ENCODE data around the gene GPC1. TPM values are rescaled to one million over a fixed set of nuclear protein-coding genes. Genes with fewer than 3 reads are reported as not detected.

Gene GPC1
- total and polyA plus RNA-seq, 2 experiments from 2014 or later: 57.8 to 80.9 TPM

- no peak overlapping the region for H3K27ac ChIP-seq
- H3K27me3 ChIP-seq: peaks cover 22% of the 10 kb centered on the region
- no peaks in the 10 kb centered on the region for H3K9me3 ChIP-seq (ENCODE audit: low read depth)
- DNase-seq (ENCODE audit: low read depth in 1 of 2, low spot score in 1 of 2): no peak
- H3K4me3 ChIP-seq: no peak overlapping the region
- no peak for TF ChIP-seq CTCF (IDR thresholded peaks at IDR 0.05; ENCODE audit: low read depth, low read length)
- no peaks in the 10 kb centered on the region for H3K36me3 ChIP-seq
- H3K4me1 ChIP-seq (ENCODE audit: low read depth): peaks cover 24% of the 10 kb centered on the region
These were observed 15.2 kb downstream of the GPC1 start for GRCh38 chr2:240450532-240451107.

- Histone ChIP-seq H3K27ac (no peak overlapping the region), H3K4me3 (no peak overlapping the region), H3K27me3 (peaks cover 26% of the 10 kb centered on the region), H3K36me3 (no peaks in the 10 kb centered on the region), H3K4me1 (ENCODE audit: low read depth) (peaks cover 29% of the 10 kb centered on the region), H3K9me3 (ENCODE audit: low read depth) (no peaks in the 10 kb centered on the region)
- DNase-seq (ENCODE audit: low read depth in 1 of 2, low spot score in 1 of 2): no peak
- TF ChIP-seq CTCF (IDR thresholded peaks at IDR 0.05; ENCODE audit: low read depth, low read length): no peak
These were observed 15.7 kb downstream of the GPC1 start for GRCh38 chr2:240451108-240451611.

- no peak overlapping the region for H3K27ac ChIP-seq
- H3K9me3 ChIP-seq (ENCODE audit: low read depth): no peaks in the 10 kb centered on the region
- TF ChIP-seq CTCF (IDR thresholded peaks at IDR 0.05; ENCODE audit: low read depth, low read length): no peak
- H3K4me3 ChIP-seq: peak overlapping the region; percentile 65
- no peaks in the 10 kb centered on the region for H3K36me3 ChIP-seq
- peaks cover 36% of the 10 kb centered on the region for H3K4me1 ChIP-seq (ENCODE audit: low read depth)
- peaks cover 27% of the 10 kb centered on the region for H3K27me3 ChIP-seq
- no peak for DNase-seq (ENCODE audit: low read depth in 1 of 2, low spot score in 1 of 2)
These were observed 16.5 kb downstream of the GPC1 start for GRCh38 chr2:240451791-240452461.

- Histone ChIP-seq H3K27ac (no peak overlapping the region), H3K4me1 (ENCODE audit: low read depth) (peaks cover 43% of the 10 kb centered on the region), H3K36me3 (no peaks in the 10 kb centered on the region), H3K9me3 (ENCODE audit: low read depth) (no peaks in the 10 kb centered on the region), H3K27me3 (peaks cover 27% of the 10 kb centered on the region), H3K4me3 (peak overlapping the region; percentile 65)
- DNase-seq (ENCODE audit: low read depth in 1 of 2, low spot score in 1 of 2): peak; percentile 60 to 85
- no peak for TF ChIP-seq CTCF (IDR thresholded peaks at IDR 0.05; ENCODE audit: low read depth, low read length)
These were observed 17.2 kb downstream of the GPC1 start for GRCh38 chr2:240452462-240453256.

- Histone ChIP-seq H3K4me1 (ENCODE audit: low read depth) (peaks cover 45% of the 10 kb centered on the region), H3K4me3 (peak overlapping the region; percentile 38), H3K36me3 (no peaks in the 10 kb centered on the region), H3K9me3 (ENCODE audit: low read depth) (no peaks in the 10 kb centered on the region), H3K27ac (no peak overlapping the region), H3K27me3 (peaks cover 27% of the 10 kb centered on the region)
- TF ChIP-seq CTCF (IDR thresholded peaks at IDR 0.05; ENCODE audit: low read depth, low read length): no peak
- DNase-seq (ENCODE audit: low read depth in 1 of 2, low spot score in 1 of 2): peak in 1 of 2 donors; percentile 40
These were observed 18.1 kb downstream of the GPC1 start for GRCh38 chr2:240453461-240454105.
